Body of pancreas (tissue), 4 donors: ENCODE measurements around the gene GPR4. TPM values are rescaled to one million over a fixed set of nuclear protein-coding genes. Genes with fewer than 3 reads are reported as not detected.
"Not testable (repeated sequence)": the region's sequence is repeated elsewhere in the genome, so short reads cannot be mapped to it uniquely, and the experiment has no call there.

Source experiments
- ATAC-seq: fragments of 150-250 bp; one replicate; pipeline ENCODE4 v1.9.1; 2016
- DNase-seq, 4 donors: peaks; one replicate each; pipeline ENCODE4 v3.0.0-alpha.2; 2019
- H3K27ac ChIP-seq, 4 donors: fragments of 200-600 bp; sonication (generic); 1 replicate in 3 of 4; 2 replicates in 1 of 4; pipeline versions ENCODE4 v1.5.1 to v1.6.1; 2016 to 2019; ENCODE audit warnings: mild to moderate bottlenecking in 1 of 4, mixed read lengths in 1 of 4, moderate library complexity in 1 of 4
- H3K27me3 ChIP-seq, 2 donors: fragments of 200-600 bp; sonication (generic); one replicate each; pipeline ENCODE4 v1.6.0; 2016; ENCODE audit warnings: mild to moderate bottlenecking in 1 of 2
- H3K36me3 ChIP-seq, 2 donors: fragments of 200-600 bp; sonication (generic); replicated peaks in 1 of 2; 2 replicates each; pipeline ENCODE4 v1.5.1; 2016; ENCODE audit warnings: low read depth in 2 of 2; ENCODE audit not compliant: insufficient read depth in 1 of 2
- H3K4me1 ChIP-seq: fragments of 200-600 bp; sonication (generic); one replicate; pipeline ENCODE4 v1.6.0; 2016
- H3K4me3 ChIP-seq, 2 donors: fragments of 200-600 bp; sonication (generic); 1 replicate in 1 of 2; 2 replicates in 1 of 2; pipeline ENCODE4 v1.5.1; 2016 to 2019
- H3K9me3 ChIP-seq, 3 donors: fragments of 200-600 bp; sonication (generic); 1 replicate in 2 of 3; 2 replicates in 1 of 3; pipeline ENCODE4 v1.5.1; 2016
- CTCF ChIP-seq, 7 experiments: fragments of 450-650 bp in 4 of 7; fragments of 200-600 bp in 3 of 7; sonication (generic) in 3 of 7; IDR thresholded peaks; one replicate each; pipeline ENCODE4 v1.5.1; 2016 to 2019; ENCODE audit warnings: antibody characterized with exemption in 7 of 7
- POLR2A ChIP-seq, 3 donors: fragments of 450-650 bp; IDR thresholded peaks; one replicate each; pipeline ENCODE4 v1.6.1; 2016; ENCODE audit warnings: antibody characterized with exemption in 3 of 3, mild to moderate bottlenecking in 2 of 3
- whole genome bisulfite sequencing, 2 donors: methylation state at CpG; one replicate each; pipeline ENCODE4 v1.1.5; 2017; 5-methylcytosine and 5-hydroxymethylcytosine counted together
- intact Hi-C: fragments of 100-400 bp; cut with DNase I; formaldehyde crosslinking; loops from one replicate; pipeline ENCODE4 v1.15.1; 2023
- total RNA-seq, 2 donors: library from RNA; depleted of rRNA; stranded (reverse); fragments of >200 nt; gene quantifications; one replicate each; pipeline ENCODE4 v1.1.0, GENCODE V29; 2016

Gene GPR4
- total RNA-seq, 2 donors from 2014 or later, result 0.99 to 1.3 TPM

- H3K9me3 ChIP-seq, result no peaks in the 10 kb centered on the region
- ATAC-seq (no peak), DNase-seq (no peak)
- TF ChIP-seq CTCF (IDR thresholded peaks at IDR 0.05) (no peak), POLR2A (IDR thresholded peaks at IDR 0.05) (no peak)
- H3K36me3 ChIP-seq, result no peaks in the 10 kb centered on the region
- intact Hi-C loops, result no loop called here
- peaks cover 30% of the 10 kb centered on the region for H3K4me1 ChIP-seq
- H3K4me3 ChIP-seq, result no peak overlapping the region
- H3K27ac ChIP-seq, result no peak overlapping the region
- WGBS, 2 donors, result 92 to 96% methylated on average over 1 of the region's 1 CpG
- H3K27me3 ChIP-seq, result no peaks in the 10 kb centered on the region
These were observed 34.3 kb upstream of the GPR4 start for GRCh38 chr19:45636275-45636674.

GRCh38 chr19:45632468-45633196, 30.6 kb upstream of the GPR4 start:
- WGBS, 2 donors, result 49 to 59% methylated on average over 21 to 24 of the region's 27 CpGs
- TF ChIP-seq CTCF (IDR thresholded peaks at IDR 0.05), result no peak
- TF ChIP-seq POLR2A (IDR thresholded peaks at IDR 0.05), result no peak
- DNase-seq, result peak; percentile 62 to 71 (median 66)
- Histone ChIP-seq H3K4me3 (no peak overlapping the region), H3K4me1 (no peaks in the 10 kb centered on the region), H3K27ac (peak overlapping the region in 2 of 4 donors; percentile 43 to 47), H3K36me3 (peaks cover 0 to 4% of the 10 kb centered on the region in 2 donors), H3K27me3 (no peaks in the 10 kb centered on the region), H3K9me3 (no peaks in the 10 kb centered on the region)
- intact Hi-C loops, result no loop called here
- ATAC-seq, result peak; percentile 77

- H3K9me3 ChIP-seq, result no peaks in the 10 kb centered on the region
- intact Hi-C loops, result no loop called here
- peaks cover 0 to 4% of the 10 kb centered on the region in 2 donors for H3K36me3 ChIP-seq
- ATAC-seq (no peak), DNase-seq (no peak)
- H3K27me3 ChIP-seq, result no peaks in the 10 kb centered on the region
- WGBS, 2 donors, result 96 to 100% methylated on average over 2 of the region's 2 CpGs
- H3K4me1 ChIP-seq, result no peaks in the 10 kb centered on the region
- TF ChIP-seq POLR2A (IDR thresholded peaks at IDR 0.05) (no peak), CTCF (IDR thresholded peaks at IDR 0.05) (no peak)
- no peak overlapping the region for H3K27ac ChIP-seq
- H3K4me3 ChIP-seq, result no peak overlapping the region
These were observed 28.5 kb upstream of the GPR4 start for GRCh38 chr19:45630463-45630862.

- H3K4me1 ChIP-seq, result no peaks in the 10 kb centered on the region
- H3K36me3 ChIP-seq, result peaks cover 0 to 4% of the 10 kb centered on the region in 2 donors
- no peaks in the 10 kb centered on the region for H3K27me3 ChIP-seq
- TF ChIP-seq CTCF (IDR thresholded peaks at IDR 0.05), result no peak
- 72 to 77% methylated on average over 3 to 4 of the region's 4 CpGs for WGBS, 2 donors
- no peak for ATAC-seq
- no peak for DNase-seq
- H3K9me3 ChIP-seq, result no peaks in the 10 kb centered on the region
- intact Hi-C loops, result no loop called here
- H3K4me3 ChIP-seq, result no peak overlapping the region
- no peak overlapping the region for H3K27ac ChIP-seq
These were observed 27.7 kb upstream of the GPR4 start for GRCh38 chr19:45629704-45630103.

- 93 to 96% methylated on average over 7 of the region's 7 CpGs for WGBS, 2 donors
- H3K9me3 ChIP-seq, H3K27ac ChIP-seq, intact Hi-C loops, H3K36me3 ChIP-seq, H3K4me3 ChIP-seq, DNase-seq, ATAC-seq, H3K27me3 ChIP-seq, H3K4me1 ChIP-seq: not testable (repeated sequence)
These were observed 26.2 kb upstream of the GPR4 start for GRCh38 chr19:45628219-45628618.
